HG02678 (cell line): Measurements from ENCODE around the gene MMP17.
"Not testable (repeated sequence)": the region's sequence is repeated elsewhere in the genome, so short reads cannot be mapped to it uniquely, and the experiment has no call there.

Experiments
- ATAC-seq: cut with Tn5 transposase; IDR thresholded peaks from one replicate; pipeline ENCODE4 v1.9.1; 2021; ENCODE audit warnings: mild to moderate bottlenecking, moderate library complexity; ENCODE audit not compliant: unreplicated experiment

Gene MMP17

DNA sequence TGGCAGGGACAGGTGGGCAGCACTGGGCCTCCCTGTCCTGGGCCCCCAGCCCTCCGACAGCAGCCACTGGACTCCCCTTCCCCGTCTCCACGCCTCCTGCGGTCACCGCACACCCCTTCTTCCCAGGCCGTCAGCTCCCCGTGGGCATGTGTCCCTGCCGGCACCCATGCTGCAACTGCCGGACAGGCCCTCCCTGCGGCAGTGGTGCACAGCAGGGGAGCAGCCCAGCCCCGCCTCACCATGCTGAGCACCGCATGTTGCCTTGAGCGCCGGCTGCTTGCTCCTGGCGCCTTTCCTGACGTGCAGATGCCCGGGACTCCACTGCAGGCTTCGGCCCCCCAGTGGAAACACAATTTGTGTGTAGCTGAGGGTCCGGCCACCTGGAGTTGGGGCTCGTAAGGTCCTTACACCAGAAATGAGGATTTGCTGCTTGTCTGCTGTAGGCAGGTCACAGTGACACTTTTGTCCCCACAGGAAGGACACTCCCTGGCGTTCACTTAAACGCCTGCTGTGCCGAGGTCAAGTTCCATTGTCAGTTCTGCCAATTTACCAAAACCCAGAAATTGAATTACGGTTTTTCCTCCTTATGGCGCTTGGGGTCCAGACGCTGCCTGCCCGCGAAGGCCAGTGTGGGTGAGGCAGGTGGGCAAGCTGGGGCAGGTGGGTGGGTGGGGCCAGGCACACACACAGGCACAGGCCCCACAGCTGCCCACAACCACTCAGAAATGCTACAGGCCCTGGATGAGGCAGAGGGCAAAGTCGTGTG is 28.2 kb upstream of the MMP17 start:
- no peak for ATAC-seq

DNA sequence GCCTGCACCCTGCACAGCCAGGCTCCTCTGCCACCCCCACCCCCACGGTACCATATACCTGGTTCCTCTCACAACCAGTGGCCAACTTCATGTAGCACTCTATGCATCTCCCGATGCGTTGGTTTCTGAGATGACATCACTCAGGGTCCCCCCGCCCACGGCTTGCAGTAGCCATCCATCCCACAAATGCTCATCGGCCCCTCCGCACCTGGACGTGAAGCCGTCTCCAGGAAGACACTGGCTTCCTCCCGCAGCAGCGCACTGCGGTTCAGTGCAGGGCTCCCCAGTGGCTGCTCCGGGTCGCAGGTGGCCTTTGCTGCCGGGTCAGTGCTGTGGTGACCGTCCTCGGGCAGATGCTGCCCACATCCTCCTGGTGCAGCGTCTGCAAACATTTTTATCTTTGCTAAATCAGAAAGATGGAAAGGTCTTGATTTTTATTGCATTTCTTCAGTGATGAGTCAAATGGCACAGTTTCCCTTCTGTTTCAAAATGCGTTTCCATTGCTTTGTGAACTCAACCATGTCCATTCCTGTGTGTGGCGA is 27.5 kb upstream of the MMP17 start:
- no peak for ATAC-seq

DNA sequence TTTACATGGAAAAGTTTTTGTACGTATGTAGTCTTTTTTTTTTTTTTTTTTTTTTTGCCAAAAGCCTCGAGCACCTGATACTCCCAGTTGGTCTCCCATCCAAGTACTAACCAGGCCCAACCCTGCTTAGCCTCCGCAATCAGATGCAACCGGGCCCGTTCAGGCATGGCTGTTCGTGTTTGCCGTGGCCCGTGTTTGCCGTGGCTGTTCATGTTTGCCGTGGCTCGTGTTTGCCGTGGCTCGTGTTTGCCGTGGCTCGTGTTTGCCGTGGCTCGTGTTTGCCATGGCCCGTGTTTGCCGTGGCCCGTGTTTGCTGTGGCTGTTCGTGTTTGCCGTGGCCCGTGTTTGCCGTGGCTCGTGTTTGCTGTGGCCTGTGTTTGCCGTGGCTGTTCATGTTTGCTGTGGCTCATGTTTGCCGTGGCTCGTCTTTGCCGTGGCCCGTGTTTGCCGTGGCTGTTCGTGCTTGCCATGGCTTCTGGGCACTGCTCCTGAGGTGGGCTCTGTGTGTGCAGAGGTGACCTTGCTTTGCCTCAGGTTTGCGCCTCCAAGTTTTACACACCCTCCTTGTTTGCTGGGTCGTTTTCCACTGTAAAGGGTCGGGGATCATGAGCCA is 26.8 kb upstream of the MMP17 start:
- no peak for ATAC-seq

DNA sequence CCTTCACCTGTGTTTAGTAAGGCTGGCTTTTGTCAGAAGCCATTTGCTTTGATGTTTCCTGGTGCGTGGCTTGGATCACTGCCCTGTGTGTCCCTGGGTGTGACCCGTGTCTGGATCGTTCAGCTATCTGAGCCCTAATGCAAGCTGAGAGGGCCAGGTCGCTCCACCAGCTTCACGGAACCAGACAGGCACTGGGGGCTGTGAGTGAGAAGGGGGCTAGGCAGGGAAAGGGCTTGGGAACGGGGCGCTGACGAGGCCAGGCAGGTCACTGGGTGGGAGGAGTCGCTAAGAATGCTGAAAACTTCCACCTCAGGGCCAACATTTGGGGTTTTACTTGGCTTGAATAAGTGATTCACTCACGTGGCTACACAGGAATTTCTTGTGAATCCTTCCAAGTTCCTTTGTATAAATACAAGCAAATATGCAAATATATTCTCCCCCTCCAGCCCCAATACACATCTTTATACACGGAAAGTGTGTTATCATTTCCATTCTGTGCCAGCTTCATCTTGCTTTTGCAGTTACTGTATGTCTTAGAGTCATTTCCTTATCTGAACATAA is 24.2 kb upstream of the MMP17 start:
- no peak for ATAC-seq

GRCh38 chr12:131805421-131805820 is 22.8 kb upstream of the MMP17 start:
- no peak for ATAC-seq

- no peak for ATAC-seq
Measured at GRCh38 chr12:131806674-131807073, 21.5 kb upstream of the MMP17 start.

DNA sequence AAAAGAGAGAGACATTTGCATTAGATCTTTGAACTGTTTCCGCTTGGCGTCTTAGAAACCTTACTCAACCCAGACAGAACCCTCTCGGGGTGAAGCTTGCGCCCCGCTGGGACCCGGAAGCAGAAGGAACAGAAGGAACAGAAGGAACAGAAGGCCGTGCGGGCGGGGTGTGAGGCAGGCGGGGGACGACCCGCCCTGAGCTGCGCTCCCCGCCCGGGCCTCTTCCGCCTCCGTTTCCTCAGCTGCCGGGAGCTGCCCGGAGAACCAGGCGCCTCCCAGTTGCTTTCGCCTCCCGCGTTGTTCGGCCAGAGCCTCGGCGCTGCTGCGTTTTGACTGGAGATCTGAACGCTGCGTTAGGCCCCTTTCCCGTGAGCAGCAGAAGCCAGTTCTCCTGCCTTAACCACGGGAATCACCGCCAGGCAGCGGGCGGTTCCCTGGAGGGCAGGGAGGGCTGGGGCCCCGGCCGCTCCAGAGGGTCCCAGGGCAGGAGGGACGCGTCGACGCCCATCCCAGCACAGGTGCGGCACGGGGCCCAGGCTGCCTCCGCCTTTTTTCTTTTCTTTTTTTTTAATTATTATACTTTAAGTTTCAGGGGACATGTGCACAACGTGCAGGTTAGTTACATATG is 19.3 kb upstream of the MMP17 start:
- ATAC-seq, result peak; percentile 76

- ATAC-seq, result not testable (repeated sequence)
Measured at GRCh38 chr12:131809476-131810254, 18.5 kb upstream of the MMP17 start.

- no peak for ATAC-seq
Measured at GRCh38 chr12:131810726-131811125, 17.5 kb upstream of the MMP17 start.

DNA sequence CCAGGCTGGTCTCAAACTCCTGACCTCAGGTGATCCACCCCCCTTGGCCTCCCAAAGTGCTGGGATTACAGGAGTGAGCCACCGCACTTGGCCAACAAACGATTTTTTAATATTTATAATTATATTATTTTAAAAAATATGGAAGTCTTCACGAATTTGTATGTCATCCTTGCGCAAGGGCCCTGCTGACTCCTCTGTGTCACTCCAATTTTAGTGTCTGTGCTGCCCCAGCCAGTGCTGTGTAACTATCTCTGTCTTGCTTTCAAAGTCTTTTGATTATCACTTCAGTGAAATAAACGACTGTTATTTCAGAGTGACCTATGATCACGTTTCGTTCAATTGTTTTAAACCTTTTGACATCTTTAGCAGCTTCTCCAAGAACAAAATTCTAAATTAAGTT is 13.1 kb upstream of the MMP17 start:
- no peak for ATAC-seq

GRCh38 chr12:131816495-131816894 is 11.7 kb upstream of the MMP17 start:
- no peak for ATAC-seq

GRCh38 chr12:131817241-131817640 is 11.0 kb upstream of the MMP17 start:
- ATAC-seq, result no peak

DNA sequence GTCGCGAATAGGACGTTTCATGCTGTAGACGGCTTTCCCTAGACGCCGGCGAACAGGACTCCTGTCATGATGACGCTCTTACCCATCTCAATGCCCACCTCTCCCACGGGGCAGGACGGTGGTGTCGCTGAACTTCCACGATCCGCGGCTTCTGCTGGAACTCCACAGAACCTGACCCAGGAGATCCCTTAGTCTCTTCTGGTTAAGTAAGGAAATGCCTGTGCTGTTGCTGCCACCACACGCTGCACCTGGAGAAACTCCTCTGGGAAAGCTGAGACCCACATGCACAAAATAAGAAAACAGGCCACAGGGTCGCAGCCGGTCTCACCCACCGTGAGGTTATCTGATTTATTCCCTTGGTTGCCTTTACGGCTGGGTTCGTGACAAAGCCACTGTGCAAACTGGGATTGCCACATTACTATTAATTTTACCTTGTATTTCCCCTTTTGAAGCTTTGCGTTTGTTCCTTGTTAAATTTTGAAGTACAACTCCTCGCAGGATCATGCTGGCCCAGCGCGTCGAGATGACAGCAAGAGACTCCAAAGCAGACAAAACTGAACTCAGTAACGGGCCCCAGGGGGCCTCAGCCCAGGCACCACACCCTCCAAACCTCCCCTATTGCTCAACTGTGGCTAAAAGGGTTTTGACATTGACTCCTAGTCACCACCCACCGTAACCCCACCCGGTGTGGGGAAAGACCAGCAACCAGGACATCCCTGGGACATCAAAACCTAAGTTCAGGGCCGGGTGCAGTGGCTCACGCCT is 9.2 kb upstream of the MMP17 start:
- ATAC-seq, result no peak

GRCh38 chr12:131824450-131824849 is 3.7 kb upstream of the MMP17 start:
- no peak for ATAC-seq

DNA sequence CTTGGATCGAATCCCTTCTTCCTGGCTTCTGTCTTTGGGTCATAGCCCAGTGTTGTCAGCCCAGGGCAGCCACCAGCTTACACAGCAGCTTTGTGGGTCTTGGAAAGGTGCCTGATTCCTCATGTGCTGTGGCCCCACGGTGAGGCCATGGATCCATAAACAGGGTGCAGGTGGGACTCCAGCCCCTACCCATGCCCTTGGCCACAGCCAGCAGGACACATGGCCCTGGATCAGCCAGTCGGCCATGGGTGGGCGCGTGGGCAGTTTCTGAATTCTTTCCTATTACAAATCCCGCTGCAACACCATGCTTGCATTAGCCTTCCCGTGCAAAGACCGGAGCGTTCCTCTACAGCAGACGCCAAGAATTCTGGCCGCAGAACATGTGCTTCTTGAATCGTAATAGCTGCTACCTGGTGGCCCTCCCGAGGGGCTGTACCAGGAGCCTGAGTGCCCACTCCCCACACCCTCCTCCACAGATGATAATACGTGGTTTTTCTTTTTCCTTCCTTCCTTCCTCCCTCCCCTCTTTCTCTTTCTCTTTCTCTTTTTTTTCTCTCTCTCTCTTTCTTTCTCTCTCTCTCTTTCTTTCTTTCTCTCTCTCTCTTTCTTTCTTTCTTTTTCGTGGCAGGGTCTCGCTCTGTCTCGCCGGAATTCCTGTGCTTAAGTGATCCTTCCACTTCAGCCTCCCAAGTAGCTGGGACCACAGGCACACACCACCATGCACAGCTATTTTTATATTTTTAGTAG is 2.9 kb upstream of the MMP17 start:
- ATAC-seq, result no peak

DNA sequence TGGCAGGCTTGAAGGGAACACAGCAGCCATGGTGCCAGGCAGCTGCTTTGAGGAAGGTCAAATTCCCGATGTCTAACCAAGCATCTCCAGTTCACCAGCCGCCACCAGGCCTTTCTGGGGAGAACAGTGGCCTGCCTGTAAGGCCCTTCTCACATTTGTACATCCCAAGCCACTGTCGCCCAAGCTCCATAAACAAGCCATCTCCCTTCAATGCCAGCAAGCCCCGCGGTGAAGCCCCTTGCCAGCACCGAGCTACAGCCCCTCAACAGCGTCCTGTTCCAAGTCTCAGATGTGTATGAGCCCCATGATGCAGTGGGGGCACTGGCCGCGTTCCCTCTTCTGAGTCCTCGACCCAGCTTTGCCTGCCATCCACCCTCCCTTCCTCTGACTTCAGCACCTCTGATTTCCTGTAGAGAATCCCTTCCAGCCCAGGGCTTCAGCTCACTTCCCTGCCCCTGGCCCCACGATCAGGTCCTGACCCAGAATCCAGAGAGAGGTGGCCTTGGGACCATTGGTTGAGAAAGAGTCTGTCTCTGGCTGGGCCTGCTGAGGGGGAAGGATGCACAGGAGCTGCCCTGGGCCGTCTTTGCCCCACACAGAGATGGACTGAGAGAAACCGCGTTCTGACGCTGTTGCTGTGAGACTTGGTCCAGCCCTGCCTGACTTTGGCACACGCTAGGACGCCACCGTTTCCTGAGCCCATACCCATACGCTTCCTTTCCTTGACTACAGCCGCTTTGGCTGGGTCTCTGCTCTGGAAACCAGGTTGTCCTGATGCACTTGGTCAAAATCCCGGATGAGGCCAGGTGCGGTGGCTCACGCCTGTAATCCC is 1.9 kb upstream of the MMP17 start:
- no peak for ATAC-seq

DNA sequence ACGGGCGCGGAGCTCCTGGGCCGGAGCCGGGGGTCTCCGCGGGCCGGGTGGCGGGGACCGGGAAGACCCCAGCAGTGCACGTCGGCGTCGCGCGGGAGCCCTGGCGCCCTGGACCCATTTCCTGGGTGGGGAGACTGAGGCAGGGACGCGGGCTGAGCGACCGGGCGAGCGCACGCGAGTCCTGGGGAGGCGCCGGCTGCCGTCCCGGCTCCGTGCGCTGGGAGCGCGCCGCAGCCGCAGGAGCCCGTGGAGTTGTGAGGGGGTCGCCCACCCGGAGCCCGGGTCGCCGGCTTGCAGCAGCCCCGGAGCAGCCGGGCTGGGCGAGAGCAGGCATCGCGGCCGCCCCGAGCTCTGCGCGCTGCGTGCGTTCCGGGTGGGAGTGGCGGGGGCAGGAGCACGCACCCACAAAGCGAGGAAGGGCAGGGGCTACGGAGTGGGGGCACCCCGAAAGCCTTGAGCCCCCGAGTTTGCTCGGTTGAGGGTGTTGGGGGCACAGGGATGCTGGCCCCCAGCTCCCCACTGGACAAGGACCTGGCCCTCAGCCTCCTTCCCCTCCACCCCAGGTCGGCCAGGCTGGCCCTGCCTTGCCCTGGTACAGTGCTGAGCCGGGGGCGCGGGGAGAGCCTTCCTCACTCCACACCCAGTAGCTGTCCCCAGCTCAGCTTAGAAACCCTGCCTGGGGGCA is 620 bp downstream of the MMP17 start:
- ATAC-seq, result no peak

DNA sequence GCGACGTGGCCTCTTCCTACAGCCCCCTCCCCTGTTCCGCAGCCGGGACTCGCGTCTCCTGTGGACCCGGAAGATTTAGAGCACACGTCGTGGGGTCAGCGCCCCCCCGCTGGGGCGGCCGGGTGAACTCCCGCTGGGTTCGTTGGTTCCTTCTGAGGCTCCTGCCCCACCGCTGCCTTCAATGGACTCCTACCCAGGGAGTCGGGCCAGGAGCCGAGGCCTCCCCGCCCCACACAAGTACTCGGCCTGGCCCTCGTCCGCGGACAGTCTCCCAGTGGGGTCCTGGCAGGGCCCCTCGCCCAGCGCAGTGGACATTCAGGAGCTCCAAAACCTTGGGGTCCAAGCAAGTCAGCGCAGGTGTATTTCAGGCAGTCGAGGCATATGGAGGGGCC is 1.2 kb downstream of the MMP17 start:
- ATAC-seq, result no peak
